GM19043 (cell line): ENCODE results near the gene GSK3B.

ENCODE experiments used
- ATAC-seq: cut with Tn5 transposase; IDR thresholded peaks from one replicate; pipeline ENCODE4 v1.9.1; 2021; ENCODE audit warnings: low read depth; ENCODE audit not compliant: unreplicated experiment

GSK3B gene

GRCh38 chr3:119950666-119951325, 143.5 kb downstream of the GSK3B start:
- no peak for ATAC-seq

- no peak for ATAC-seq
Observed at GRCh38 chr3:119945291-119945690, 149.0 kb downstream of the GSK3B start.

- no peak for ATAC-seq
Observed at GRCh38 chr3:119944091-119944490, 150.2 kb downstream of the GSK3B start.

GRCh38 chr3:119939077-119939476, 155.2 kb downstream of the GSK3B start:
- ATAC-seq: no peak

GRCh38 chr3:119937229-119937628, 157.0 kb downstream of the GSK3B start:
- ATAC-seq: peak; percentile 97

- ATAC-seq: no peak
Observed at GRCh38 chr3:119934249-119934648, 160.0 kb downstream of the GSK3B start.

- ATAC-seq: no peak
Observed at GRCh38 chr3:119933207-119933606, 161.0 kb downstream of the GSK3B start.

- no peak for ATAC-seq
Observed at GRCh38 chr3:119930286-119930685, 164.0 kb downstream of the GSK3B start.

GRCh38 chr3:119927190-119927589, 167.1 kb downstream of the GSK3B start:
- no peak for ATAC-seq

GRCh38 chr3:119924111-119925094, 169.8 kb downstream of the GSK3B start:
- ATAC-seq: no peak

- no peak for ATAC-seq
Observed at GRCh38 chr3:119918992-119919933, 175.0 kb downstream of the GSK3B start.

- no peak for ATAC-seq
Observed at GRCh38 chr3:119913021-119913420, 181.2 kb downstream of the GSK3B start.

- no peak for ATAC-seq
Observed at GRCh38 chr3:119912220-119912619, 182.0 kb downstream of the GSK3B start.

GRCh38 chr3:119911748-119912147, 182.5 kb downstream of the GSK3B start:
- no peak for ATAC-seq

- ATAC-seq: no peak
Observed at GRCh38 chr3:119902061-119902460, 192.2 kb downstream of the GSK3B start.

GRCh38 chr3:119901148-119901547, 193.1 kb downstream of the GSK3B start:
- ATAC-seq: no peak

- ATAC-seq: no peak
Observed at GRCh38 chr3:119899192-119899511, 195.1 kb downstream of the GSK3B start.

- no peak for ATAC-seq
Observed at GRCh38 chr3:119898478-119899191, 195.6 kb downstream of the GSK3B start.

- ATAC-seq: no peak
Observed at GRCh38 chr3:119894195-119894594, 200.1 kb downstream of the GSK3B start.

- no peak for ATAC-seq
Observed at GRCh38 chr3:119893769-119894168, 200.5 kb downstream of the GSK3B start.
